HFFc6 (cell line): ENCODE measurements around the gene FBN1. TPM values are rescaled to one million over a fixed set of nuclear protein-coding genes. Genes with fewer than 3 reads are reported as not detected.

ENCODE experiments used
- DNase-seq: peaks from one replicate; pipeline ENCODE4 v3.0.0-alpha.2; 2018
- H3K27ac Mint-ChIP-seq: 2 replicates; pipeline ENCODE4 v1.8.0; 2020; ENCODE audit warnings: mild to moderate bottlenecking, mixed read lengths
- H3K27me3 Mint-ChIP-seq: 2 replicates; pipeline ENCODE4 v1.8.0; 2021; ENCODE audit warnings: mild to moderate bottlenecking, moderate library complexity, mixed read lengths; ENCODE audit not compliant: insufficient read depth
- H3K36me3 Mint-ChIP-seq: 2 replicates; pipeline ENCODE4 v1.8.0; 2021; ENCODE audit warnings: low read depth, mixed read lengths
- H3K4me1 Mint-ChIP-seq: 2 replicates; pipeline ENCODE4 v1.8.0; 2020; ENCODE audit warnings: low read depth, mixed read lengths
- H3K4me3 Mint-ChIP-seq: 2 replicates; pipeline ENCODE4 v1.8.0; 2020; ENCODE audit warnings: mild to moderate bottlenecking, moderate library complexity, mixed read lengths
- H3K9me3 Mint-ChIP-seq: 2 replicates; pipeline ENCODE4 v1.8.0; 2020; ENCODE audit warnings: mild to moderate bottlenecking, mixed read lengths
- CTCF ChIP-seq: fragments of 200-600 bp; sonication (generic); IDR thresholded peaks from 2 replicates; pipeline ENCODE4 v1.5.0; 2021; ENCODE audit warnings: antibody characterized with exemption, mild to moderate bottlenecking
- total RNA-seq, 6 experiments: library from RNA; stranded (reverse); fragmentation: NEBNext Ultra II Directional; extraction: Animal tissue kit (Norgen Biotek cat#: 25700); gene quantifications; 2 replicates in 1 of 6; 3 replicates in 5 of 6; pipeline ENCODE4 v1.2.3, GENCODE V29; 2021

The FBN1 gene
- total RNA-seq, 6 experiments from 2014 or later: 584 to 754 (median 609) TPM

DNA sequence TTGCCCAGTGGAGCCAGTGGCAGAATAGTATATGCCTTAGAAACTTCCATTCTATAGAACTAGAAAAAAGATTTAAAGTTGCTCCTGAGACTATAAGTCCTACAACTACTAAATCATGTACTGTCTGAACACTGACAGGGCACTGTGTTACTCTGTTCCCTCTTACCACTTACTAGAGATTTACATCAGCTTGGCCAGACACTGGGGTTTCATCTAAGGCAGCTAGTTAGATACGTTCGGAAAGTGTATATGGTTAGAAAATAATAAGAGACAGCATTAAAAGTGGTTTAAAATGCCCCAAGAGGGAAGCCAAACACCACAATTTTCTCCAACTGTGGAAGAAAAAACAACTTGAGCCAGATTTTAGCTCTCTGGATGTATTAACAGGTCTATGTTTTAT, 97.1 kb downstream of the FBN1 start:
- TF ChIP-seq CTCF: no peak
- H3K36me3 Mint-ChIP-seq: peaks cover 63% of the 10 kb centered on the region
- H3K4me1 Mint-ChIP-seq: peaks cover 95% of the 10 kb centered on the region
- no peaks in the 10 kb centered on the region; the same call in 1 of the 2 replicates for H3K9me3 Mint-ChIP-seq
- DNase-seq: no peak
- H3K4me3 Mint-ChIP-seq: no peak overlapping the region
- peaks cover 10% of the 10 kb centered on the region for H3K27me3 Mint-ChIP-seq
- peak overlapping the region; percentile 80 for H3K27ac Mint-ChIP-seq

DNA sequence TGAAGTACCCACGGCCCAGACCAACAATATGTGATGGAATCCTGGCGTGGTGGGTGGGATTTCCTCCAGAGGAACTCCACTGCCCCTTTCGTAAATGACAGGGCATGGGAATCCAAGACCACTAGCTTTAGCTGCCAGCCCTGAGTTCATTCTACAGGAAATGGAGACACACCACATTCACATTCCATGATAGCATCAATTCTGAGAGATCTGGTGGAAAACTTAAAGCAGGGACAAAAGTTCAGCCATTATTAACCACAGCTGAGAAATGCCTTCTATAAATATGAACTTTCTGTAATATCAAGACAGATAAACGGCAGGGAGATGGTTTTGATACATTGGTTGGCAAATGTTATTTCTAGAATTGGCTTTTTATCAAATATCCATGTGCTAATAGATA, 98.2 kb downstream of the FBN1 start:
- H3K36me3 Mint-ChIP-seq: peaks cover 68% of the 10 kb centered on the region
- peaks cover 12% of the 10 kb centered on the region for H3K27me3 Mint-ChIP-seq
- peak overlapping the region; percentile 80 for H3K27ac Mint-ChIP-seq
- no peak for TF ChIP-seq CTCF
- peaks cover 3% of the 10 kb centered on the region; the same call in 1 of the 2 replicates for H3K9me3 Mint-ChIP-seq
- peak overlapping the region; percentile 46 for H3K4me3 Mint-ChIP-seq
- no peak for DNase-seq
- peaks cover 95% of the 10 kb centered on the region for H3K4me1 Mint-ChIP-seq

DNA sequence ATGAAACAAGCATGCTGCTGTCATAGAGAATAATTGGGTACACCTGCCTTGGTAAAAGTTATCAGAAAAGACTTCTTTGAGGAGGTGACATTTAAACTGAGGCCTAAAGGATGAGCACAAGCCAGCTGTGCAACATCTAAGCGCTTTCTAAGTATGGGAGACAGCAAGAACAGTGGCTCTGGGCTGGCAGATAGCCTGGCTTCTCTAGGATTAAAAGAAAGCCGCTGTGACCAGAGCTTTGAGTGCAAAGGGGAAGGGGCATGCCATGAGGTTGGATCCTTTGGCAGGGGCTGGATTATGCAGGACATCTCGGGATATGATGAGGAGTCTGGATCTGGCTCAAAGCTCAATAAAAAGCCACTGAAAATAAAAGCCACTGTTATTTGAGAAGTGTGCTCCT, 99.2 kb downstream of the FBN1 start:
- TF ChIP-seq CTCF: no peak
- Mint-ChIP-seq H3K36me3 (peaks cover 60% of the 10 kb centered on the region), H3K27me3 (peaks cover 12% of the 10 kb centered on the region), H3K4me3 (peak overlapping the region; percentile 38; the same call in 1 of the 2 replicates), H3K9me3 (peaks cover 3% of the 10 kb centered on the region; the same call in 1 of the 2 replicates), H3K27ac (peak overlapping the region; percentile 80), H3K4me1 (peaks cover 95% of the 10 kb centered on the region)
- DNase-seq: no peak

GRCh38 chr15:48544778-48545177, 100.7 kb downstream of the FBN1 start:
- TF ChIP-seq CTCF: no peak
- Mint-ChIP-seq H3K36me3 (peaks cover 51% of the 10 kb centered on the region), H3K9me3 (peaks cover 3% of the 10 kb centered on the region; the same call in 1 of the 2 replicates), H3K27ac (peak overlapping the region; percentile 79), H3K4me1 (peaks cover 91% of the 10 kb centered on the region), H3K4me3 (peak overlapping the region; percentile 60), H3K27me3 (peaks cover 5% of the 10 kb centered on the region)
- DNase-seq: peak; percentile 46

- peaks cover 3% of the 10 kb centered on the region; the same call in 1 of the 2 replicates for H3K9me3 Mint-ChIP-seq
- peak overlapping the region; percentile 87 for H3K27ac Mint-ChIP-seq
- DNase-seq: peak; percentile 89
- H3K27me3 Mint-ChIP-seq: peaks cover 2% of the 10 kb centered on the region
- peaks cover 91% of the 10 kb centered on the region for H3K4me1 Mint-ChIP-seq
- H3K4me3 Mint-ChIP-seq: peak overlapping the region; percentile 82
- no peak for TF ChIP-seq CTCF
- peaks cover 61% of the 10 kb centered on the region for H3K36me3 Mint-ChIP-seq
Observed at GRCh38 chr15:48541341-48542278, 103.9 kb downstream of the FBN1 start.
